ENCODE data around the gene OR8D4. TPM values are rescaled to one million over a fixed set of nuclear protein-coding genes. Genes with fewer than 3 reads are reported as not detected.

Gene OR8D4
- polyA plus RNA-seq, 1 donor: not detected

Other genes starting within 250 kb of the OR8D4 start
- gene SCN3B, start 247.5 kb upstream of the OR8D4 start, polyA plus RNA-seq: 9.5 TPM
- gene ZNF202, start 160.5 kb upstream of the OR8D4 start, polyA plus RNA-seq: 17.1 TPM
- gene OR6X1, start 147.6 kb upstream of the OR8D4 start, polyA plus RNA-seq: not detected
- not detected for gene OR6M1, start 95.8 kb upstream of the OR8D4 start, polyA plus RNA-seq
- gene TMEM225, start 16.5 kb upstream of the OR8D4 start, polyA plus RNA-seq: not detected
- not detected for gene OR4D5, start 37.5 kb downstream of the OR8D4 start, polyA plus RNA-seq
- not detected for gene OR6T1, start 41.7 kb downstream of the OR8D4 start, polyA plus RNA-seq
- not detected for gene OR10S1, start 75.6 kb downstream of the OR8D4 start, polyA plus RNA-seq
- gene OR10G6, start 93.0 kb downstream of the OR8D4 start, polyA plus RNA-seq: not detected
- not detected for gene OR10G4, start 110.8 kb downstream of the OR8D4 start, polyA plus RNA-seq
- gene OR10G9, start 120.8 kb downstream of the OR8D4 start, polyA plus RNA-seq: not detected
- gene OR10G8, start 124.6 kb downstream of the OR8D4 start, polyA plus RNA-seq: not detected
- not detected for gene OR10G7, start 139.2 kb downstream of the OR8D4 start, polyA plus RNA-seq
- gene VWA5A, start 213.3 kb downstream of the OR8D4 start, polyA plus RNA-seq: 24.6 TPM

Measured in large intestine (tissue), 1 donor.